Lower leg skin (tissue), 4 donors: Measurements from ENCODE around the gene BHLHE40. TPM values are rescaled to one million over a fixed set of nuclear protein-coding genes. Genes with fewer than 3 reads are reported as not detected.

Experiments
- DNase-seq, 2 donors: peaks; one replicate each; pipeline ENCODE4 v3.0.0-alpha.2; 2019; ENCODE audit warnings: low spot score in 2 of 2
- H3K4me3 ChIP-seq: fragments of 200-600 bp; sonication (generic); 2 replicates; pipeline ENCODE4 v1.5.1; 2017; ENCODE audit warnings: mild to moderate bottlenecking, low read depth; ENCODE audit not compliant: poor library complexity, severe bottlenecking
- CTCF ChIP-seq, 3 donors: fragments of 450-650 bp; IDR thresholded peaks; one replicate each; pipeline ENCODE4 v1.5.1; 2016; ENCODE audit warnings: antibody characterized with exemption in 3 of 3, mild to moderate bottlenecking in 3 of 3, moderate library complexity in 2 of 3
- POLR2A ChIP-seq, 2 donors: fragments of 450-650 bp; IDR thresholded peaks; one replicate each; pipeline ENCODE4 v1.6.1; 2016 to 2017; ENCODE audit warnings: antibody characterized with exemption in 2 of 2, mild to moderate bottlenecking in 1 of 2, moderate library complexity in 1 of 2
- WGBS, 2 donors: methylation state at CpG; one replicate each; pipeline ENCODE4 v1.1.5; 2018; 5-methylcytosine and 5-hydroxymethylcytosine counted together
- intact Hi-C: fragments of 100-400 bp; cut with DNase I; formaldehyde crosslinking; loops from one replicate; pipeline ENCODE4 v1.15.0; 2023; ENCODE audit warnings: low total_unique reads
- total RNA-seq, 4 donors: library from RNA; depleted of rRNA; stranded (reverse); fragments of >200 nt; gene quantifications; one replicate each; pipeline ENCODE4 v1.1.0, GENCODE V29; 2016

The BHLHE40 gene
- total RNA-seq, 4 donors from 2014 or later = 69.9 to 178 (median 143) TPM

DNA sequence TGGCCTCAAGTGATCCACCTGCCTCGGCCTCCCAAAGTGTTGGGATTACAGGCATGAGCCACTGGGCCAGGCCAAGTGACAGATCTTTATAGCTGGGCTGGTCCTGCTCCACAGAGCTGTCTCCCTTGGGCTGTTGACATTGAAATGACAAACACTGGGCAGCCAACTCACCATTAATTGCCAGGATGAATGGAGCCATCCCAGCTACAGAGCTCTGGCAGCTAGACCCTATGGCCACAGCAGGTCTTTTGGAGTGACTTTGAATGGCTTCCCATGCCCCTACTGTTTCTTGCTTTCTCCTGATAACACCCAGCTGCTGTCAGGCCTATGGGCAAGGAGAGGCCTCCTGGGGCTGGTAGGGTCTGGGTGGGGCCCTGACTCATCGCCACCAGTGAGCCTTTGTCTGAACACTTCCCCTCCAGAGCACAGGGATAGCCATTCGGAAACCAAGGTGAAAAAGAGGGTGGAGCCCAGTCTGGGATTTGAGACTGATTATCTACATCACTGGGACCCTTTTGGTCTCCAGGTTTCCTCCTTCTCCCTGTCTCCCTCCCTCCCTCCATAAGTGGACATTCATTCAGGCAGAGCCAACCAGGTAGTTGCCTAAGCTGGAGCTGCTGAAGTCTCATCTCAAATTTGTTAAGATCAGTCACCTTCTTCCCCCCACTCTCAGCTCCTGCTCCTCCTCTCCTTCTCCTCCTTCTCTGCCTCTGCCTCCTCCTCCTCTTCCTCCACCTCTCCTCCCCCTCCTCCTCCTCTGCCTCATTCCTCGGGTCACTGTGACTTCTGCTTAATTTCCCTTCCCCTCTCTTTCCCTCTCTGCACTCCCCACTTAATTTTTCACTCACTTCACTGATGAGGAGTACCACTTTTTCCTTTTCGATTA, 34.0 kb downstream of the BHLHE40 start:
- intact Hi-C loops = no loop called here
- TF ChIP-seq POLR2A (IDR thresholded peaks at IDR 0.05) (no peak), CTCF (IDR thresholded peaks at IDR 0.05) (no peak)
- WGBS, 2 donors = 61 to 64% methylated on average over 5 of the region's 5 CpGs
- no peak for DNase-seq
- H3K4me3 ChIP-seq = no peak overlapping the region

GRCh38 chr3:5014391-5014790, 35.2 kb downstream of the BHLHE40 start:
- DNase-seq = no peak
- WGBS, 2 donors = 74 to 77% methylated on average over 7 of the region's 7 CpGs
- TF ChIP-seq CTCF (IDR thresholded peaks at IDR 0.05) (no peak), POLR2A (IDR thresholded peaks at IDR 0.05) (no peak)
- H3K4me3 ChIP-seq = no peak overlapping the region
- intact Hi-C loops = no loop called here

DNA sequence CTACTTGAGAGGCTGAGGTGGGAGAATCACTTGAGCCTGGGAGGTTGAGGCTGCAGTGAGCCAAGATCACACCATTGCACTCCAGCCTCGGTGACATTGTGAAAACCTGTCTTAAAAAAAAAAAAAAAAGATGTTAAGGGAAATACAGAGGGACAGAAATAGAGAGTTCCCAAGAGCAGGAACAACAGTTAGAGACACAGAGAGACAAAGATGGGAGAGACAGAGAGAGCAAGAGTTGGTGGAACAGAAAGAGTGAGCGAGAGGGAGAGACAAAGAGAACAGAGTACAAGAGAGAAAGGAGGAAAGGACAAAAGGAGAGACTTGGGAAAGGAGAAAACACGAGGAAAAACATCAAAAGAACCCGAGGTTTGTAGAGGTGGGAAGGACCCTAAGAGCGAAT, 35.8 kb downstream of the BHLHE40 start:
- no peak overlapping the region for H3K4me3 ChIP-seq
- TF ChIP-seq POLR2A (IDR thresholded peaks at IDR 0.05) = no peak
- intact Hi-C loops = no loop called here
- WGBS, 2 donors = 88 to 94% methylated on average over 5 of the region's 5 CpGs
- no peak for DNase-seq

DNA sequence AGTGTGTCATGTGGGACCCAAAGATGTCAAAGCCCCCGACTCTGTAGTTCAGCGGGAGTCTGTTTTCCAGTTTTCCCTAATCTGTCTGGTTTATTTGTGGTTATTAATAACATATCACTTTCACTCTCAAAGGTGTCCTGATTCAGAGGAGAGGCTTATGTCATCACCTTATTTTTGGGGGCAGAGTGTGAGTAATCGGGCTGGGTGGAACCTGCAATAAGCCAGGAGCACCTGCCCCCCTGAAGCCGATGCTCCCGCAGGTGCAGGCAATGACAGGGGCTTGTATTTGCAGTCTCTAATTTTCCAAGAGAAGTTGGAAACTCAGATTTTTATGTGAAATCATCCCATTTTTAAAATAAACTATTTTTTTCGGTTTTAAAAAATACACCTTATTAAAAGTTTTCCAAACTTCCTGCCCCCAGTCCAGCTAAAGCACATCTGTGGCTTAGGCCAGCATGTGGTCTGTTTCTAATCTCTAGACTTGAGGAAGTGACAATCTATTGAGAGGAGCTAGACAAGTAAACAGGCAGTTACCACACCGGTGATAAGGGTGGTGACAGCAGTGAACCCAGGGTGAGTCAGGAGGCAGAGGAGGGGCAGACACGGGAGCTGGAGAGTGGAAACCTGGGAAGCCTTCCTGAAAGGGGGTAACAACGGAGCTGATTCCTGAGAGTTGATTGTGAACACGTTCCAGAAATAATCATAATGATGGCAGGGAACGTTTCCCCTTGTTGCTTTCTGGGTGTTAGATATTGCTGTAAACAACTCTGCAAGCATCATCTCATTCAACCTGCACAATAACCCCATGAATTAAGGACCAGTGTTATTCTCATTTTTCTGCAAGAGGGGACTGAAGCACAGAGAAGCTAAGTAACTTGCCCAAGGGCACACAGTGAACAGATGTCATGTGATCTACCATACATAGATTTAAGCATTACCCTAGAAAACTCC, 37.2 kb downstream of the BHLHE40 start:
- intact Hi-C loops = no loop called here
- 51 to 54% methylated on average over 11 of the region's 11 CpGs for WGBS, 2 donors
- no peak overlapping the region for H3K4me3 ChIP-seq
- TF ChIP-seq CTCF (IDR thresholded peaks at IDR 0.05) (no peak), POLR2A (IDR thresholded peaks at IDR 0.05) (no peak)
- DNase-seq = peak; percentile 81 to 91

DNA sequence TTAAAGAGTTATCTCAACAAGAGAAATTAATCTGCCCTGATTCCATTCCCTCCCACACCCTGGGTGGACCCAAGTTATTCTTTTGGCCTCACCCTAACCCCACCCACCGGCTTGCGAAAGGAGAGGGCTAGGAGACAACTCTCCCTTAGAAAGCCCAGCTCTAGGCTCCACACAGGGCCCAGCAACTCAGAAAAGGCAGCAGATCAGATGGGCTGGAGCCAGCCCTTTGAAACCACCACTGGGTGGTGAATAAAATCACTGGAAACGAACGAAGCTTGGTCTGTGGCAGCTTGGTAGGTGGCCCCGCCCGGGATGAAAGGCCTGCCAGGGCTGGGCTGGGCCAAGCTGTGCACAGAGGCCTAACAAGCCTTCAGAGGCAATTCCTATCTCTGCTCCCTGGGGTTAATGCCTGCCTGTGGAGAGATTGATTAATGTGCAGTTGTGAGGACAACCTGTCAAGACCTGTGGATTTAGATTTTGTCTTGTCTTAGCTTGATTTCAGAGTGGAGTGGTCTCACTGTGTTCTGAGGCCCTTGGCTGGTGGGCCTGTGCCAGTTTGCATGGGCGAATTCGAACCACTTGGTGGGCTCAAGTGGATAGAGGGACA, 38.8 kb downstream of the BHLHE40 start:
- intact Hi-C loops = no loop called here
- peak; percentile 88 to 94 for DNase-seq
- H3K4me3 ChIP-seq = no peak overlapping the region
- no peak for TF ChIP-seq POLR2A (IDR thresholded peaks at IDR 0.05)
- no peak for TF ChIP-seq CTCF (IDR thresholded peaks at IDR 0.05)
- 22 to 28% methylated on average over 8 of the region's 8 CpGs for WGBS, 2 donors
